CD4-positive, alpha-beta memory T cell (primary cell): ENCODE measurements around the gene ERICH4. TPM values are rescaled to one million over a fixed set of nuclear protein-coding genes. Genes with fewer than 3 reads are reported as not detected.

Experiments used
- CTCF ChIA-PET: fragments of 350-600 bp; sonication (Branson Sonifier 250); formaldehyde crosslinking; loops from one replicate; lab custom pipeline; 2021; ENCODE audit warnings: inconsistent platforms; ENCODE audit not compliant: partially characterized antibody; lab: Charles Lee
- POLR2A ChIA-PET: fragments of 350-600 bp; sonication (Branson Sonifier 250); formaldehyde crosslinking; loops from one replicate; lab custom pipeline; 2021; ENCODE audit not compliant: partially characterized antibody; lab: Charles Lee
- DNase-seq, 5 donors: peaks; one replicate each; pipeline versions ENCODE4 v3.0.0 to v3.0.0-alpha.2; 2020 to 2022; ENCODE audit warnings: mixed read lengths in 1 of 5
- H3K27ac ChIP-seq: one replicate; pipeline ENCODE4 v1.7.0; 2013; ENCODE audit warnings: low read depth, low read length
- H3K27me3 ChIP-seq: 2 replicates; pipeline ENCODE4 v1.7.0; 2013; ENCODE audit warnings: mild to moderate bottlenecking, low read length, moderate library complexity; ENCODE audit not compliant: insufficient read depth
- H3K36me3 ChIP-seq: 2 replicates; pipeline ENCODE4 v1.7.0; 2013; ENCODE audit warnings: mild to moderate bottlenecking, low read length, moderate library complexity; ENCODE audit not compliant: insufficient read depth
- H3K4me1 ChIP-seq: 2 replicates; pipeline ENCODE4 v1.7.0; 2013; ENCODE audit warnings: mild to moderate bottlenecking, low read length, moderate library complexity; ENCODE audit not compliant: insufficient read depth
- H3K4me3 ChIP-seq, 2 donors: one replicate each; pipeline ENCODE4 v1.7.0; 2013; ENCODE audit warnings: low read length in 2 of 2, mild to moderate bottlenecking in 1 of 2
- H3K9me3 ChIP-seq, 2 donors: one replicate each; pipeline ENCODE4 v1.7.0; 2013; ENCODE audit warnings: low read length in 2 of 2, control low read depth in 1 of 2; ENCODE audit not compliant: control insufficient read depth in 1 of 2
- H3K27ac Mint-ChIP-seq, 7 donors: one replicate each; pipeline ENCODE4 v1.8.0; 2020 to 2021; ENCODE audit warnings: mixed read lengths in 7 of 7, mild to moderate bottlenecking in 6 of 7, inconsistent platforms in 3 of 7, moderate library complexity in 3 of 7
- H3K27me3 Mint-ChIP-seq, 2 donors: one replicate each; pipeline ENCODE4 v1.8.0; 2020 to 2021; ENCODE audit warnings: mixed read lengths in 2 of 2
- H3K36me3 Mint-ChIP-seq, 2 donors: one replicate each; pipeline ENCODE4 v1.8.0; 2020 to 2021; ENCODE audit warnings: mixed read lengths in 2 of 2, inconsistent platforms in 1 of 2, mild to moderate bottlenecking in 1 of 2
- H3K4me1 Mint-ChIP-seq, 4 donors: one replicate each; pipeline ENCODE4 v1.8.0; 2020 to 2021; ENCODE audit warnings: mixed read lengths in 4 of 4, mild to moderate bottlenecking in 1 of 4
- H3K4me3 Mint-ChIP-seq, 8 donors: one replicate each; pipeline ENCODE4 v1.8.0; 2020 to 2021; ENCODE audit warnings: mixed read lengths in 8 of 8, mild to moderate bottlenecking in 7 of 8, moderate library complexity in 6 of 8, inconsistent platforms in 3 of 8
- H3K9me3 Mint-ChIP-seq, 8 donors: one replicate each; pipeline ENCODE4 v1.8.0; 2020 to 2021; ENCODE audit warnings: mixed read lengths in 8 of 8, mild to moderate bottlenecking in 5 of 8, inconsistent platforms in 3 of 8, moderate library complexity in 1 of 8
- intact Hi-C: fragments of 100-400 bp; cut with micrococcal nuclease; formaldehyde crosslinking; loops from one replicate; pipeline ENCODE4 v1.15.1; 2023
- polyA plus RNA-seq, 2 donors: library from polyadenylated mRNA; unstranded; fragments of 300-500 nt; fragmentation: Illumina TruSeq; gene quantifications; one replicate each; pipeline ENCODE4 v1.2.3, GENCODE V29; 2021
- total RNA-seq, 2 experiments: library from RNA; stranded (reverse); gene quantifications; one replicate each; pipeline ENCODE4 v1.2.3, GENCODE V29; 2021

The ERICH4 gene
- total and polyA plus RNA-seq, 4 experiments from 2014 or later = not detected

GRCh38 chr19:41422955-41423354 lies 20.0 kb upstream of the ERICH4 start:
- peaks cover 42% of the 10 kb centered on the region for H3K36me3 ChIP-seq
- H3K36me3 Mint-ChIP-seq = peaks cover 27 to 73% of the 10 kb centered on the region in 2 donors
- DNase-seq = no peak

DNA sequence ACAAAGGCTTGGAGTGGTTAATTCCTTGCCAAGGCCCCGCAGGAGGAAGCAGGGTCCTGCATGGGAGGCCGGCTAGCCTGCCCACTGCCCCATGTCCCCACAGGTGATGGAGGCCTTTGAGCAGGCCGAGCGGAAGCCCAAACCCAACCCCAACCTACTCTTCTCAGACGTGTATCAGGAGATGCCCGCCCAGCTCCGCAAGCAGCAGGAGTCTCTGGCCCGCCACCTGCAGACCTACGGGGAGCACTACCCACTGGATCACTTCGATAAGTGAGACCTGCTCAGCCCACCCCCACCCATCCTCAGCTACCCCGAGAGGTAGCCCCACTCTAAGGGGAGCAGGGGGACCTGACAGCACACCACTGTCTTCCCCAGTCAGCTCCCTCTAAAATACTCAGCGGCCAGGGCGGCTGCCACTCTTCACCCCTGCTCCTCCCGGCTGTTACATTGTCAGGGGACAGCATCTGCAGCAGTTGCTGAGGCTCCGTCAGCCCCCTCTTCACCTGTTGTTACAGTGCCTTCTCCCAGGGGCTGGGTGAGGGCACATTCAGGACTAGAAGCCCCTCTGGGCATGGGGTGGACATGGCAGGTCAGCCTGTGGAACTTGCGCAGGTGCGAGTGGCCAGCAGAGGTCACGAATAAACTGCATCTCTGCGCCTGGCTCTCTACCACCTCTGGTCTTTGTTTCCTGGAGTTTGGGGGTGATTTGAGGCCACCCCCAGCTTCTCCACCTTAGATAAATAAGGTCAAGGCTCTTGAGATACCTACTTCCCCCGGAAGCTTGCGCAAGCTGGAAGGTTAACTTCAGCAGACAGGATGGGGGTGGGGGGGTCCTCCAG lies 18.4 kb upstream of the ERICH4 start:
- Mint-ChIP-seq H3K27me3 (no peaks in the 10 kb centered on the region), H3K4me1 (peaks cover 15 to 44% (median 28%) of the 10 kb centered on the region in 4 donors), H3K9me3 (no peaks in the 10 kb centered on the region), H3K4me3 (peak overlapping the region in 5 of 8 donors; percentile 20 to 61 (median 46)), H3K36me3 (peaks cover 19 to 63% of the 10 kb centered on the region in 2 donors), H3K27ac (peak overlapping the region in 5 of 7 donors; percentile 6 to 87 (median 32))
- Histone ChIP-seq H3K4me3 (no peak overlapping the region), H3K27ac (peak overlapping the region; percentile 9), H3K9me3 (no peaks in the 10 kb centered on the region), H3K27me3 (no peaks in the 10 kb centered on the region), H3K36me3 (peaks cover 29% of the 10 kb centered on the region), H3K4me1 (peaks cover 31% of the 10 kb centered on the region)
- intact Hi-C loops = no loop called here
- ChIA-PET CTCF (interaction anchor here (1.2 to 1.8 kb wide), 2 partner anchors 25 to 162 kb away, joined by 3 to 7 read pairs; no protein-coding TSS in a partner anchor), POLR2A (interaction anchor here (0.7 kb wide), 2 partner anchors 61 to 160 kb away, joined by 3 to 4 read pairs; partner anchors contain the start of gene B9D2)
- DNase-seq = no peak

More at GRCh38 chr19:41422955-41423354, 20.0 kb upstream of the ERICH4 start:
- Histone ChIP-seq H3K9me3 (no peaks in the 10 kb centered on the region), H3K4me1 (peaks cover 18% of the 10 kb centered on the region), H3K27ac (no peak overlapping the region), H3K4me3 (no peak overlapping the region), H3K27me3 (no peaks in the 10 kb centered on the region)
- no peaks in the 10 kb centered on the region for H3K9me3 Mint-ChIP-seq
- ChIA-PET POLR2A (no interaction called here), CTCF (no interaction called here)
- intact Hi-C loops = no loop called here
- H3K4me1 Mint-ChIP-seq = peaks cover 9 to 29% (median 17%) of the 10 kb centered on the region in 4 donors
- no peak overlapping the region for H3K4me3 Mint-ChIP-seq
- peak overlapping the region in 1 of 7 donors; percentile 6 for H3K27ac Mint-ChIP-seq
- no peaks in the 10 kb centered on the region for H3K27me3 Mint-ChIP-seq

- no peak overlapping the region for H3K4me3 ChIP-seq
- CTCF ChIA-PET = interaction anchor here (1.1 to 1.8 kb wide), 3 partner anchors 24 to 163 kb away, joined by 3 to 7 read pairs (median 3); no protein-coding TSS in a partner anchor
These were observed 17.5 kb upstream of the ERICH4 start for GRCh38 chr19:41425174-41426115.

GRCh38 chr19:41426116-41426841 lies 16.7 kb upstream of the ERICH4 start:
- no peaks in the 10 kb centered on the region for H3K9me3 Mint-ChIP-seq
- no peaks in the 10 kb centered on the region for H3K27me3 ChIP-seq
- CTCF ChIA-PET = interaction anchor here (1.1 to 1.8 kb wide), 2 partner anchors 23 to 143 kb away, joined by 3 to 7 read pairs; no protein-coding TSS in a partner anchor
- no peak for DNase-seq
- H3K27me3 Mint-ChIP-seq = no peaks in the 10 kb centered on the region
- peak overlapping the region in 6 of 8 donors; percentile 15 to 92 (median 83) for H3K4me3 Mint-ChIP-seq
- no peak overlapping the region for H3K4me3 ChIP-seq
- intact Hi-C loops = no loop called here
- peaks cover 13% of the 10 kb centered on the region for H3K36me3 ChIP-seq
- no peaks in the 10 kb centered on the region for H3K9me3 ChIP-seq
- no peak overlapping the region for H3K27ac ChIP-seq
- peaks cover 15 to 49% of the 10 kb centered on the region in 2 donors for H3K36me3 Mint-ChIP-seq
- peaks cover 15 to 50% (median 31%) of the 10 kb centered on the region in 4 donors for H3K4me1 Mint-ChIP-seq
- POLR2A ChIA-PET = interaction anchor here (4.3 kb wide), 1 partner anchor 63 kb away, joined by 17 read pairs; the partner anchor contains the start of gene B9D2
- peaks cover 35% of the 10 kb centered on the region for H3K4me1 ChIP-seq
- H3K27ac Mint-ChIP-seq = peak overlapping the region in 6 of 7 donors; percentile 44 to 96 (median 88)

More at GRCh38 chr19:41425174-41426115, 17.5 kb upstream of the ERICH4 start:
- Mint-ChIP-seq H3K27me3 (no peaks in the 10 kb centered on the region), H3K4me1 (peaks cover 15 to 44% (median 28%) of the 10 kb centered on the region in 4 donors), H3K36me3 (peaks cover 11 to 56% of the 10 kb centered on the region in 2 donors), H3K27ac (peak overlapping the region in 5 of 7 donors; percentile 32 to 86 (median 59)), H3K4me3 (peak overlapping the region in 6 of 8 donors; percentile 13 to 70 (median 47)), H3K9me3 (no peaks in the 10 kb centered on the region)
- H3K4me1 ChIP-seq = peaks cover 31% of the 10 kb centered on the region
- H3K27me3 ChIP-seq = no peaks in the 10 kb centered on the region
- intact Hi-C loops = no loop called here
- POLR2A ChIA-PET = interaction anchor here (4.3 kb wide), 1 partner anchor 62 kb away, joined by 17 read pairs; the partner anchor contains the start of gene B9D2
- H3K27ac ChIP-seq = no peak overlapping the region
- H3K36me3 ChIP-seq = peaks cover 22% of the 10 kb centered on the region
- no peak for DNase-seq
- no peaks in the 10 kb centered on the region for H3K9me3 ChIP-seq

DNA sequence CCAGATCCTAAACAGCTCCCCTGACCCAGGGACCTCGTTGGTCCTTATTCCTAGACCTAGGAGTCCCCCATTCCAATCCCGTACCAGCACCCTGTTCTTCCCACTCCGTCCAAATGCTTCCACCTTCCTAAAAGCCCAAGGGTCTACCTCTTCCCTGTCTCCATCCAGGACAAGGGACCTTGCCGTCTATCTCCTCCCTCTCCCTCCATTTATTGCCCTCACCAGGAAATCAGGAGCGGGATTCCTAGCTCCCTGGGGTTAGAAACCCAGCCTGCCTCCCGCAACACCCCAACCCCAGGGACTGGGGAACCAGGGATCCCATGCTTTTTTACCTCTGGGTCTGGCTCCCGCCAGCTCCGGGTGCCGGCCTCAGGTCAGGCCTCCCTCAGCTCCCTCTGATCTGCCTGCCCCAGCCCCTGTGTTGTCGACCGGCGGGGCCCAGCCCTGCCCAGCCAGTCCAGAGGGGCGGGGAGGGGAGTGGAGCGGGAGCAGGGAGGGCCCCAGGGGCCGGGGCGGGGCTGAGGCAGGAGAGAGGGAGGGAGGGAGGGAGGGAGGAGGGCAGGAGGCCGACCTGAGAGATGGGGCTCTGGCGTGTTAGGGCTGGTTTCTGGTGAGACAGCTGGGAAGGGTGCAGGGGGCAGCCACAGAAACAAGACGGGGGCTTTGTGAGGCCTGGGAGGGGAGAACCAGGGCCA lies 15.9 kb upstream of the ERICH4 start, which contains the start of gene B3GNT8:
TSS of gene B3GNT8 (minus strand) at position 423 of the 695 bp plus-strand sequence. CDS start 596 bp downstream, outside the sequence.
- ChIA-PET CTCF (interaction anchor here (1.1 to 2.5 kb wide), 3 partner anchors 13 to 142 kb away, joined by 3 to 8 read pairs (median 3); no protein-coding TSS in a partner anchor), POLR2A (interaction anchor here (2.8 to 4.3 kb wide), 2 partner anchors 64 to 119 kb away, joined by 13 to 17 read pairs; partner anchors contain the start of gene B9D2)

More for the DNA sequence above, 15.9 kb upstream of the ERICH4 start, which contains the start of gene B3GNT8:
- H3K27me3 Mint-ChIP-seq = no peaks in the 10 kb centered on the region
- H3K4me3 ChIP-seq = peak within 1 kb of the TSS; percentile 33 to 34
- H3K4me1 Mint-ChIP-seq = peaks cover 15 to 51% (median 34%) of the 10 kb centered on the region in 4 donors
- peak within 1 kb of the TSS; percentile 90 to 98 (median 92) for H3K4me3 Mint-ChIP-seq
- H3K9me3 Mint-ChIP-seq = no peaks in the 10 kb centered on the region
- H3K27ac ChIP-seq = peak within 1 kb of the TSS; percentile 68
- peak; percentile 16 to 52 (median 32) for DNase-seq
- peaks cover 16 to 49% of the 10 kb centered on the region in 2 donors for H3K36me3 Mint-ChIP-seq
- no peaks in the 10 kb centered on the region for H3K27me3 ChIP-seq
- peaks cover 39% of the 10 kb centered on the region for H3K4me1 ChIP-seq
- H3K36me3 ChIP-seq = peaks cover 17% of the 10 kb centered on the region
- no peaks in the 10 kb centered on the region for H3K9me3 ChIP-seq
- intact Hi-C loops = loop anchor here (1.0 kb wide), 1 partner anchor 12 kb away; the partner anchor contains the start of gene DMAC2
- H3K27ac Mint-ChIP-seq = peak within 1 kb of the TSS; percentile 91 to 98 (median 96)
